ENCODE data around the gene RASSF3.

DNA sequence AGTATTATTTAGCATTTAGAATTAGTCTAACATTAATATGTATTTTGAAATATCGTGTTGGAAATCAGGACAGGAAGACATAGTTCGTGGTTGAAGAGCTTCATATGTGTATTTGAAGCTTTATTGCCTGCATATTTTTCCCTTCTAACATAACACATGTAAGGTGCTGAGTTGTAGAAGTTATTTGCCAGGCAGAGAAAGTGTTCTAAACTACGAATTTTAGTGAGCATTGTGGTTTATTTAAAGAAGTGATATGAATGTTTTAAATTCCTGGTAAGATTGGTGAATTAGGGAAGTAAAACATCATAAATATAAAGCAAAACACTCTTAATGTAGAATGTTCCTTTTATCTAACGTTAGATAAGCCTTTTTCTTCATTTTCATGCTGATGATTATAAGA, 2.5 kb downstream of the RASSF3 start:
- TF ChIP-seq, protein P1, sequence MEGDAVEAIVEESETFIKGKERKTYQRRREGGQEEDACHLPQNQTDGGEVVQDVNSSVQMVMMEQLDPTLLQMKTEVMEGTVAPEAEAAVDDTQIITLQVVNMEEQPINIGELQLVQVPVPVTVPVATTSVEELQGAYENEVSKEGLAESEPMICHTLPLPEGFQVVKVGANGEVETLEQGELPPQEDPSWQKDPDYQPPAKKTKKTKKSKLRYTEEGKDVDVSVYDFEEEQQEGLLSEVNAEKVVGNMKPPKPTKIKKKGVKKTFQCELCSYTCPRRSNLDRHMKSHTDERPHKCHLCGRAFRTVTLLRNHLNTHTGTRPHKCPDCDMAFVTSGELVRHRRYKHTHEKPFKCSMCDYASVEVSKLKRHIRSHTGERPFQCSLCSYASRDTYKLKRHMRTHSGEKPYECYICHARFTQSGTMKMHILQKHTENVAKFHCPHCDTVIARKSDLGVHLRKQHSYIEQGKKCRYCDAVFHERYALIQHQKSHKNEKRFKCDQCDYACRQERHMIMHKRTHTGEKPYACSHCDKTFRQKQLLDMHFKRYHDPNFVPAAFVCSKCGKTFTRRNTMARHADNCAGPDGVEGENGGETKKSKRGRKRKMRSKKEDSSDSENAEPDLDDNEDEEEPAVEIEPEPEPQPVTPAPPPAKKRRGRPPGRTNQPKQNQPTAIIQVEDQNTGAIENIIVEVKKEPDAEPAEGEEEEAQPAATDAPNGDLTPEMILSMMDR (IDR thresholded peaks at IDR 0.05; ENCODE audit: low read length): no peak
- no peak for TF ChIP-seq EZH2 (IDR thresholded peaks at IDR 0.05; ENCODE audit: borderline replicate concordance, low read length)
